DOHH2 (cell line): Measurements from ENCODE around the gene RBMY1J.
"Not testable (repeated sequence)": the region's sequence is repeated elsewhere in the genome, so short reads cannot be mapped to it uniquely, and the experiment has no call there.

ENCODE experiments used
- H3F3A ChIP-seq: fragments of 200-600 bp; sonication (generic), shearing (Covaris generic); 2 replicates; pipeline ENCODE4 v1.6.0; 2016; ENCODE audit warnings: antibody characterized with exemption, mild to moderate bottlenecking; ENCODE audit not compliant: control insufficient read depth, insufficient read depth
- H3K27ac ChIP-seq: fragments of 200-600 bp; sonication (generic); 2 replicates; pipeline ENCODE4 v1.5.1; 2014; ENCODE audit warnings: low read depth, mild to moderate bottlenecking, low read length, moderate library complexity
- H3K27me3 ChIP-seq: fragments of 200-600 bp; sonication (generic); 2 replicates; pipeline ENCODE4 v1.6.1; 2014; ENCODE audit warnings: mild to moderate bottlenecking, low read length, mixed read lengths; ENCODE audit not compliant: control insufficient read depth
- H3K36me3 ChIP-seq: fragments of 200-600 bp; sonication (generic); 2 replicates; pipeline ENCODE4 v1.6.1; 2014; ENCODE audit warnings: mild to moderate bottlenecking, low read length, moderate library complexity, mixed read lengths; ENCODE audit not compliant: control insufficient read depth
- H3K4me1 ChIP-seq: fragments of 200-600 bp; sonication (generic); 2 replicates; pipeline ENCODE4 v1.6.1; 2014; ENCODE audit warnings: mild to moderate bottlenecking, low read length, mixed read lengths; ENCODE audit not compliant: control insufficient read depth
- H3K4me2 ChIP-seq: fragments of 200-600 bp; sonication (generic); 2 replicates; pipeline ENCODE4 v1.6.0; 2014; ENCODE audit warnings: mild to moderate bottlenecking, low read length, moderate library complexity
- H3K4me3 ChIP-seq: fragments of 200-600 bp; sonication (generic); 2 replicates; pipeline ENCODE4 v1.5.1; 2014; ENCODE audit warnings: mild to moderate bottlenecking, low read length, mixed read lengths
- H3K79me2 ChIP-seq: fragments of 200-600 bp; sonication (generic); 2 replicates; pipeline ENCODE4 v1.6.1; 2014; ENCODE audit warnings: mild to moderate bottlenecking, low read length, mixed read lengths; ENCODE audit not compliant: control insufficient read depth
- H3K9me2 ChIP-seq: fragments of 200-600 bp; sonication (generic); replicated peaks from 2 replicates; pipeline ENCODE4 v1.6.1; 2014; ENCODE audit warnings: mild to moderate bottlenecking, low read length, mixed read lengths; ENCODE audit not compliant: control insufficient read depth
- H3K9me3 ChIP-seq: fragments of 200-600 bp; sonication (generic); 2 replicates; pipeline ENCODE4 v1.6.1; 2014; ENCODE audit warnings: antibody characterized with exemption, low read length, mixed read lengths; ENCODE audit not compliant: control insufficient read depth, insufficient read depth
- H4K20me1 ChIP-seq: fragments of 200-600 bp; sonication (generic); 2 replicates; pipeline ENCODE4 v1.6.0; 2014; ENCODE audit warnings: low read depth, mild to moderate bottlenecking, antibody characterized with exemption, low read length, moderate library complexity; ENCODE audit not compliant: control insufficient read depth, insufficient read depth

Gene RBMY1J

DNA sequence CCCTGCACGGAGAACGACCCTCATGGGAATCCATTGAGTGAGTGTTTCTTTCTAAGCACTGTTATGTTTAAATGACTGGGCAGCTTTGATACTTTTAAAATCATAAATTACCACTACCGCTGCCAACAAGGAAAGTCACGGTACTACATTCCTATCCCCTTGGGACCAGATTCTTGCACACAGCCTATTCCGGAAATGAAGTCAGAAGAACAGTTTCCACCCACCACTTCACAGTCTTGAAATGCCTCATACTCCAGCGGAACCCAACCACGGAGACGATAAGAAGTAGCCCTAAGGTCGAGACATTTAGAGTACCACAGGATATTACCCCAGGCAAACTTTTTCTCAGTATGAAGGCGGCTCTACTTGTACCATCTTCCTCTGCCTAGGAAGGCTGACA lies 58.8 kb downstream of the RBMY1J start:
- not testable (repeated sequence) for H3K27ac ChIP-seq, H4K20me1 ChIP-seq, H3K9me2 ChIP-seq, H3K27me3 ChIP-seq, H3K36me3 ChIP-seq, H3K9me3 ChIP-seq, H3F3A ChIP-seq, H3K4me3 ChIP-seq, H3K4me1 ChIP-seq, H3K79me2 ChIP-seq, H3K4me2 ChIP-seq
